ENCODE data around the gene GRM2.

GRM2 gene

GRCh38 chr3:51705276-51706020 is 1.4 kb upstream of the GRM2 start:
- DNase-seq (ENCODE audit: low read depth): no peak

- DNase-seq (ENCODE audit: low read depth): no peak
Observed at GRCh38 chr3:51706021-51706485, 815 bp upstream of the GRM2 start.

- no peak for DNase-seq (ENCODE audit: low read depth)
Observed at GRCh38 chr3:51708216-51708845, 1.5 kb downstream of the GRM2 start.

- DNase-seq (ENCODE audit: low read depth): no peak
Observed at GRCh38 chr3:51709004-51709420, 2.1 kb downstream of the GRM2 start.

GRCh38 chr3:51709675-51710074 is 2.8 kb downstream of the GRM2 start:
- DNase-seq (ENCODE audit: low read depth): no peak

- no peak for DNase-seq (ENCODE audit: low read depth)
Observed at GRCh38 chr3:51710631-51711351, 3.9 kb downstream of the GRM2 start.

- no peak for DNase-seq (ENCODE audit: low read depth)
Observed at GRCh38 chr3:51711352-51712037, 4.6 kb downstream of the GRM2 start.

GRCh38 chr3:51712038-51712420 is 5.2 kb downstream of the GRM2 start:
- no peak for DNase-seq (ENCODE audit: low read depth)

- no peak for DNase-seq (ENCODE audit: low read depth)
Observed at GRCh38 chr3:51712511-51712931, 5.7 kb downstream of the GRM2 start.

- no peak for DNase-seq (ENCODE audit: low read depth)
Observed at GRCh38 chr3:51712963-51713362, 6.1 kb downstream of the GRM2 start.

GRCh38 chr3:51715231-51715976 is 8.5 kb downstream of the GRM2 start:
- no peak for DNase-seq (ENCODE audit: low read depth)

- no peak for DNase-seq (ENCODE audit: low read depth)
Observed at GRCh38 chr3:51715977-51716294, 9.1 kb downstream of the GRM2 start.

GRCh38 chr3:51716805-51717204 is 9.9 kb downstream of the GRM2 start:
- no peak for DNase-seq (ENCODE audit: low read depth)

- no peak for DNase-seq (ENCODE audit: low read depth)
Observed at GRCh38 chr3:51717446-51717845, 10.6 kb downstream of the GRM2 start.

GRCh38 chr3:51717947-51718346 is 11.1 kb downstream of the GRM2 start:
- DNase-seq (ENCODE audit: low read depth): no peak

GRCh38 chr3:51718547-51719409 is 11.9 kb downstream of the GRM2 start:
- DNase-seq (ENCODE audit: low read depth): peak; percentile 15

GRCh38 chr3:51719410-51720025 is 12.7 kb downstream of the GRM2 start:
- no peak for DNase-seq (ENCODE audit: low read depth)

GRCh38 chr3:51720292-51721061 is 13.6 kb downstream of the GRM2 start:
- DNase-seq (ENCODE audit: low read depth): no peak

- DNase-seq (ENCODE audit: low read depth): no peak
Observed at GRCh38 chr3:51721062-51721745, 14.3 kb downstream of the GRM2 start.

Measured in fibroblast of gingiva (primary cell).